GM21825 (cell line): ENCODE data around the gene GID8.
"Not testable (repeated sequence)": the region's sequence is repeated elsewhere in the genome, so short reads cannot be mapped to it uniquely, and the experiment has no call there.

Source experiments
- ATAC-seq: cut with Tn5 transposase; IDR thresholded peaks from one replicate; pipeline ENCODE4 v1.9.1; 2021; ENCODE audit warnings: mild to moderate bottlenecking, moderate library complexity; ENCODE audit not compliant: unreplicated experiment

The GID8 gene

GRCh38 chr20:62956387-62957135 is 18.6 kb downstream of the GID8 start:
- ATAC-seq, result no peak

- no peak for ATAC-seq
Observed at GRCh38 chr20:62957136-62958117, 19.5 kb downstream of the GID8 start.

GRCh38 chr20:62958388-62959100 is 20.6 kb downstream of the GID8 start:
- ATAC-seq, result no peak

GRCh38 chr20:62959101-62959971 is 21.4 kb downstream of the GID8 start:
- ATAC-seq, result no peak

- ATAC-seq, result no peak
Observed at GRCh38 chr20:62959998-62960436, 22.1 kb downstream of the GID8 start.

- ATAC-seq, result not testable (repeated sequence)
Observed at GRCh38 chr20:62960446-62961309, 22.7 kb downstream of the GID8 start.

GRCh38 chr20:62961310-62961783 is 23.4 kb downstream of the GID8 start:
- ATAC-seq, result no peak

GRCh38 chr20:62961799-62962198 is 23.9 kb downstream of the GID8 start:
- ATAC-seq, result no peak

- no peak for ATAC-seq
Observed at GRCh38 chr20:62962221-62962879, 24.4 kb downstream of the GID8 start.

- no peak for ATAC-seq
Observed at GRCh38 chr20:62962891-62963613, 25.1 kb downstream of the GID8 start.

- no peak for ATAC-seq
Observed at GRCh38 chr20:62963614-62964397, 25.9 kb downstream of the GID8 start.

GRCh38 chr20:62964700-62965099 is 26.8 kb downstream of the GID8 start:
- no peak for ATAC-seq

- no peak for ATAC-seq
Observed at GRCh38 chr20:62965363-62965771, 27.4 kb downstream of the GID8 start.

- no peak for ATAC-seq
Observed at GRCh38 chr20:62966212-62967148, 28.5 kb downstream of the GID8 start.

GRCh38 chr20:62967149-62967501 is 29.2 kb downstream of the GID8 start:
- ATAC-seq, result no peak
